ENCODE measurements around the gene GPR18.

- no peak for TF ChIP-seq CTCF (conservative IDR thresholded peaks at IDR 0.05; ENCODE audit: low read depth, low read length)
- TF ChIP-seq EZH2 (IDR thresholded peaks at IDR 0.05; ENCODE audit: borderline replicate concordance, low read depth, low read length, poor library complexity, severe bottlenecking): no peak
Observed at GRCh38 chr13:99265162-99265800, 7.1 kb upstream of the GPR18 start.
